ENCODE results near the gene BAHCC1.
"Not testable (repeated sequence)": the region's sequence is repeated elsewhere in the genome, so short reads cannot be mapped to it uniquely, and the experiment has no call there.

The BAHCC1 gene

DNA sequence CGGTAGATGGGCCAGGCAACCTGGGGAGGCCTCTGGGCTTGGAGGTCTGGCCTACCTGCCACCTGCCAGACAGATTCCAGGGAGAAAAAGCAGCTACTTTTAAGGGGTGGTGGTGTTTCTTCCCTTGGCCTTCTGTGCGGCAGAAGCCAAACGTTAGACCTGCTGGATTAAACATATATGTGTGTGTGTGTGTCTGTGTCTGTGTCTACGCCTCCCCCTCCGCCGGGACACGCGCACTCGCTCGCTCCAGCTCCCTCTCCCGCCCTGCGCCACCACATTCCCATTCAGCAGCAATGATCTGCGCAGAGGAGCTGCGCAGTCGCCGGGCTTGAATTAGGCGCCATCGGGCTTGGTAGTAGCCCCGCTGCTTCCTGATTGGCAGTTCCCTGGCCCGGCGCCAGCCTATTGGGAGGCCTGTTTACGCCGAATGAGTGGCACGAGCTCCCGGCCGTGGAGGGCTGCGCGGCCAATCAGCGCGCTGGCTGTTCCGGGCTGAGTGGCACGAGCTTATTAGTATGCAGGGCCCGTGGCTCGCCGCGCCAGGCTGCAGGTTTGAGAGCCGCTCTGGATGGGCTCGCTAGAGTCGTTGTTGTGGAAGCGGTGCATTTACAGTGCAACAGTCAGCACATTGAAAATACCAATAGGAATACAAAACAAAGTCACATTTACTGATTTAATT lies at the start of gene BAHCC1:
TSS of gene BAHCC1 (plus strand) at position 537 of the 679 bp plus-strand sequence. CDS start 4,283 bp downstream, outside the sequence.
- DNase-seq: peak; percentile 98

DNA sequence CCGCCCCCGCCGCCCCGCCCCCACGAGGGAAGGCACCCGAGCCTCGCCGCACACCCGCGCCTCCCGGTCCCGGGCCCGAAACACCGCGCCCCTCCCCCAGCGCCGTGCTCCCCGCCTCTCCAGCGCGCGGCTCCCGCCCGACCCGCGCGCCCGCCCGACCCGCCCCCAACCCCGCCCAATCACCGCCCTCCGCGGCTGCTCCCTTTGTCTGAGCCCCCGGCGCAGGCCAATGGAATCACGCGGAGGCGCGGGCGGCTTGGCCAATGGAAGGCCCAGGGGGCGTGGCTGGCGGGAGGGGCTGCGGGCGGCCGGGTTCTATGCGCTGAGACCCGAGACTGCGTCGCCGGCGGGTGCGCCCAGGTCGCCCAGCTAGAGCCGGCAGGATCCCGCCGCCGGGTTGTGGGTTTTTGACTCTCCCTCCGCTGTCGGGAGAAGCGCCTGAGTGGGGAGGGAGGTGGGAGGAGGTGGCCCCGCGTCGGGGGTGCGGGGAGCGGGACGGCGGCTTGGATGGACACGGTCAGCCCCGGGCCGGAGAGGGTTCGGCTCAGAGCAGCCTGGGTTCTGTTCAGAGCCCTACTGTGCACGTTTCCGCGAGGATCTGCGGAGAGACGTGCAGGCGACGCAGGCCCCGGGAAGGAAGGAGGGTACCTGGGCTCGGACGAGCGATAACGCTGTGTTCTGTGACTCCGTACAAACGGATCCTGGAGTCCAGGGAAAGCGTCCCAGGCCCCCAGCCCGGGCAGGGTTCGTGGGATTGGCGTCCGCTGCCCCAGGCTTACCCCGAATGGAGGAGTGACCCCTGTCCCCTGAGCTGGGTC lies 49.0 kb upstream of the BAHCC1 start:
- peak; percentile 97 for DNase-seq

DNA sequence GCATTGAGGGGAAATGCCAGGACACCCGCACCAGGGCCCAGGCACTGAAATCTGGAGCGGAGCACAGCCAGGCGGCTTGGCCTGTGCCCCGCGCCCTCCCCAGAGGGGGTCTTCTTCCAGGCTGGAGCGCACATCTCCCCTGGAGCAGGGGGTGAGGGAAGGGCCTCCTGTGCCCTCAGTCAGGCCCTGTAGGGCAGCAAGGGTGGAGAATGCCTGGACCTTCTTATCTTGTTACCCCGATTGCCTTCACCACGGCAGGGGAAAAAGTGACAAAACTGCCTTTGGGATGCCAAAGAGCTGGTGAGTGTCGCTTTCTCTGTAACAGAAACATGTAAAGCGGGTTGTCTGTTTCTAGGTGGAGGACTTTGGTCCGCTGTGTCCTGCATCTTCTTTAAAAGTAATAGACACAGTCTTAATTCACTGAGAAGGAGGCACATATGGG lies 48.3 kb upstream of the BAHCC1 start:
- DNase-seq: no peak

DNA sequence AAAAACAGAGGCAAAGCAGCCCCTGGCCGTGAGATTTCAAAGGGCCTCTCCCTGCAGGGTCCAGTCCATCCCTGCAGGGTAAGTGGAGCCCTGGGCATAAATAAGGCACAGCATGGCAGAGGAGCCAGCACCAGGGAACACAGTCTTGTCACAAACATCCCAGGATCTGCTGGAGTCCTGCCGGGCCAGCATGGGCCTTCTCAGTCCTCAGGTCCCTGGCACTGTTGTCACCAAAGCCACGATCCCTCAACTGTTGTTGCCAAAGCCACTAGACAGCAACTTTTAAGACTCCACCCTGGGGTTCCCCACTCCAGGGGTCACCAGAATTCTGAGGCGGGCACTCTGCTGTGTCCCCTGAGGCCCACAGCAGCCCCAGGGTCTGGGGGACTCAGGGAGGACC lies 47.8 kb upstream of the BAHCC1 start:
- DNase-seq: no peak

DNA sequence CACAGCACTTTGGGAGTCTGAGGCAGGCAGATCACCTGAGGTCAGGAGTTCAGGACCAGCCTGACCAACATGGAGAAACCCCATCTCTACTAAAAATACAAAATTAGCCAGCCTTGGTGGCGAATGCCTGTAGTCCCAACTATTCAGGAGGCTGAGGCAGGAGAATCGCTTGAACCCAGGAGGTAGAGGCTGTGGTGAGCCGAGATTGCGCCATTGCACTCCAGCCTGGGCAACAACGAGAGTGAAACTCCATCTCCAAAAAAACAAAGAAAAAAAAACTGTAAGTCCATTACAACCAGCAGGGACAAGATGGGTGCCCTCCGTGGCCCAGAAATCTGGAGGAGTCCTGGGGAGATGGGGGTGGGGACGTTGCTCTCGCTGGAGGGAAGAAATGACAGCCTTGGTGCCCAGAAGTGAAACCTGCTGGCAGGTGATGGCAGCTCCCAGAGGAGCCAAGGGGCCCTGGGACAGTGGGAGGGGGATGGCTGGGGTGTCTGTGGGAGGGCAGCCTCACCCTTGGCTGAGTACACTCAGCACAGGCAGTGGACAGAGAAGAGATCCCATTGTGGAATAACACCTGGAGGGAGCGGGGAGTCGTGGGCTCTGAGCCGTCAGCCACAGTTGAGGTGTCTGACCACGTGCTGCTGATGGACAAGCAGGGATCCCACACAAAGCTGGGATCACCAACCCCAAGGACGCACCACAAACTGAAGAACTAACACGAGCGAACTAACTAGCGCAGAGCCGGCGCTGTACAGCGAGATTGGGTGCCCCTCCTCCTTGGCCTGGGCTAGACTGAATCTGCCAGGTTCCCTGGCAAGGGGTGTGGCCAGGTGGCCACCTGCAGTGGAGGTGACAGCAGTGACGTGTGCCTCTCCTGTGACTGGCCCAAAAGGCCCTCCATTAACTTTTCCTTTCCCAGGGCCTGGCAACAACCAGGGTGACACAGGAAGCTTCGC lies 46.9 kb upstream of the BAHCC1 start:
- DNase-seq: no peak

DNA sequence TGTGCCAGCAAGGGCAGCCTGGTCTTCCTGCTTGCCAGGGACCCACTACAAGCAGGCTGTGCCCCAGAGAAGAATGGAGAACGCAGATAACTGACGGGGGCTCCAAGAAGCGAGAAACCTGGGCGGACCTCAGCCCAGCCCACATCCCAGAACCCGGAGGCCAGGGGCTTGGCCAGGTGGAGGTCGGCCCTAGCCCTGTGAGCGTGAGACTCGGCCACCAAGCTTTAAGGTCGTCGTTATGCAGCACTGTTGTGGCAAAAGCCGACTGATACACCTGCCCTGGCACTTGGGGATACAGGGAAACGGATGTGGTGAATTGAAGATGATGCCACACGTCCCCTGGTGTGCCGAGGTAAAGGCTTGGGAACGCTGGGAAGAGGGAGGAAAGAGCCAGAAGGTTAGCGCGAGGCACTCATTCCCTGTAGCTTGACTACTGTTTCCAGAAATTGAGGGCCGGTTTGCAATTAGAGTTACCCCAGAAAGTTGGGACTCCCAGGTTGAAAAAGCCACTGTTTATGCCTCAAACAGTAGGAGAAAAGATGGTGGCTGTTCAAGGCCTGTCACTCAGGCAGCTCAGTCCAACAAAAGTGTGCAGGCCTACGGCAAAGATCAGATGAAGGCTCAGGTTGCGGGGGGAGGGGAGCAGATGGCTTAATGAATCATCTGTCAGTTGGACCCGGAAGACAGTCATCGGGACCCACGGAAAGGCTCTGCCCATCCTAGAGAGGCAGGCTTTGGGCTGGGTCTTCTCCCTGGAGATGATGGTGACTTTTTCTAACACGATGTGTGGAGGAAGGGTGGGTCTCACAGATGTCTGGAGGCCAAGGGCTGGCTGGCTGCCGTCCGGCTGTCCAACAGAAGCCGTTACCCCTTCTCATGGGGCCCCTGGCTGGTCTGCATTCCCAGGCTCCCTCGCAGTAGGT lies 45.6 kb upstream of the BAHCC1 start:
- DNase-seq: no peak

DNA sequence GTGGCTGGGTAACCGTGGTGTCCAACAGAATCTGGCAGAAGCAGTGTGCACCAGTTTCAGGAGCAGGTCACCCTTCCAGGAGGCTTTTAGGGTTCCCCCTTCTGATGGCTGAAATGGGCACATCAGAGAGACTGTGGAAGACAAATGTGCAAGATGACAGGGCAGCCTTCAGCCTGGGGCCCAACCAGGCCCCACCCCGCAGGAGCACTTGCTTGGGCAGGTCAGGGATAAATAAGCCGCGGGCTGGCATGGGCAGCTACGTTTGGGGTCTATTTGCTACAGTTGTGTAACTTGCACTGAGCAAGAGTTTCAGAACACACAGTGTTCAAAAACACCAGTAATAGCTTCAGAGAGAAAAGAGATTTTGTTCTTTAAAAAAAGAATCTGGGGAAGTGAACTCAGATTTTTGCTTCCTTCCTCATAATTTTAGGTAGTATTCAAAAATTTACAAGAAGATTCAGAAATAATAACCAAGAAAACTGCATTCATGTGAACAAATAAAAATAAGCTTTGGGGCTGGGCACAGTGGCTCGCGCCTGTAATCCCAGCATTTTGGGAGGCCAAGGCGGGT lies 44.9 kb upstream of the BAHCC1 start:
- DNase-seq: no peak

DNA sequence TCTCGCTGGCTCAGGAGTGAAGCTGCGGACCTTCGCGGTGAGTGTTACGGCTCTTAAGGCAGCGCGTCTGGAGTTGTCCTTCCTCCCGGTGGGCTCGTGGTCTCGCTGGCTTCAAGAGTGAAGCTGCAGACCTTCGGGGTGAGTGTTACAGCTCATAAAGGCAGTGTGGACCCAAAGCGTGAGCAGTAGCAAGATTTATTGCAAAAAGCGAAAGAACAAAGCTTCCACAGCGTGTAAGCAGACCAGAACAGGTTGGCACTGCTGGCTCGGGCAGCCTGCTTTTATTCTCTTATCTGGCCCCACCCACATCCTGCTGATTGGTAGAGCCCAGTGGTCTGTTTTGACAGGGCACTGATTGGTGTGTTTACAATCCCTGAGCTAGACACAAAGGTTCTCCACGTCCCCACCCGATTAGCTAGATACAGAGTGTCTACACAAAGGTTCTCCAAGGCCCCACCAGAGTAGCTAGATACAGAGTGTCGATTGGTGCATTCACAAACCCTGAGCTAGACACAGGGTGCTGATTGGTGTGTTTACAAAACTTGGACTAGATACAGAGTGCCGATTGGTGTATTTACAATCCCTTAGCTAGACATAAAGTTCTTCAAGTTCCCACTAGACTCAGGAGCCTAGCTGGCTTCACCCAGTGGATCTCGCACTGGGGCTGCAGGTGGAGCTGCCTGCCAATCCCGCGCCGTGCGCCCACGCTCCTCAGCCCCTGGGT lies 43.8 kb upstream of the BAHCC1 start:
- DNase-seq: not testable (repeated sequence)

DNA sequence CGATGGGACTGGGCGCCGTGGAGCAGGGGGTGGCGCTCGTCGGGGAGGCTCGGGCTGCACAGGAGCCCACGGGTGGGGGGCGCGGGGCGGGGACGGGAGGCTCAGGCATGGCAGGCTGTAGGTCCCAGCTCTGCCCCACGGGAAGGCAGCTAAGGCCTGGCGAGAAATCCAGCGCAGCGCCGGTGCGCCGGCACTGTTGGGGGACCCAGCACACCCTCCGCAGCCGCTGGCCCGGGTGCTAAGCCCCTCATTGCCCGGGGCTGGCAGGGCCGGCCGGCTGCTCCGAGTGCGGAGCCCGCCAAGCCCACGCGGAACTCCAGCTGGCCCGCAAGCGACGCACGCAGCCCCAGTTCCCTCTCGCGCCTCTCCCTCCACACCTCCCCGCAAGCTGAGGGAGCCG lies 43.2 kb upstream of the BAHCC1 start:
- not testable (repeated sequence) for DNase-seq

DNA sequence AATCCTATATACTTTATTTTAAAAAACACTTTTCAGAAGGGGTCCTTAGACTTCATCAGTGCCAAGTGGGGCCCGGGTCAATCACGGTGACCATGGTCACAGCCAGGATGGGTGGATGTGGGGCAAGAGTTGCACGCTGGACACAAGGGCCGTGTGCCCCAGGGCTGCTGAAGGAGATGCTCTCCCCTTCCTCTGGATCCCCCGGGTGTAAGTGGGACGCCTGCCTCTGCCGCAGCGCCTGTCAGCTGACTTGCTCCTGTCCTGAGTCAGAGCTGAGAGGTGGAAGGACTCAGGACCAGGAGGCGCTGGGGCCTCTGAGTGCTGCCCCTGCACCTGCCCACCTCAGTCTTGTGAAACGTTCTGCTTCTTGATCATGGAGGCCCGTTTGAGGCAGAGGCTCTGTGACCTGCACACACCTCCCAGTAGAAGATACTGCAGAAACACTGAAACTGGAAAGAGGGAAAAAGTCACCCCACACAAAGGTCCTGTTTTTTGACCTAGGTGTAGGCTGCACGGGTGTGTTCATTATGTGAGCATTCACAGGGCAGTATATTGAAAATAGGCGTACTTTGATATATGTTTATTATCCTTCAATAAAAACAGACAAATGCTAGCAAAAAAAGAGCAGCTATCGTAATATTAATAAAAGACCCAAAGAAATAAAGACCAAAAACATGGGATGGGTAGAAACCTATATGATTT lies 40.9 kb upstream of the BAHCC1 start:
- DNase-seq: no peak

DNA sequence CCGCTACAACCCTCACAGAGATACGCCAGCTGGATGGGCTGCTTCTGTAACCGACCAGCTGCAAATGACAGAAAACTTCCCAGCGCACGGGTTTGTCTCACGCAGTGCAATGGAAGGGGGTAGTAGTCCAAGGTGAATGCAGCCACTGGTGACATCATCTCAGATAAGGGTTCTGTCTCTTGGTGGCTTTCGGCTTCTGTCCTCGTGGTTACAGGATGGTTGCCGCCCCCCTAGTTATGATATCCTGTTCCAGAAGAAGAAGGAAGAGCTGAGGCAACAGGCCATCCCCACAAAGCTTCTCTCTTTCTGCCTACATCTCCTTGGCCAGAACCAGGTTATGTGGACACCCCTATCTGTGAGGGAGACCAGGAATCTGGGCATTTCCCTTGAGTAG lies 40.3 kb upstream of the BAHCC1 start:
- no peak for DNase-seq

DNA sequence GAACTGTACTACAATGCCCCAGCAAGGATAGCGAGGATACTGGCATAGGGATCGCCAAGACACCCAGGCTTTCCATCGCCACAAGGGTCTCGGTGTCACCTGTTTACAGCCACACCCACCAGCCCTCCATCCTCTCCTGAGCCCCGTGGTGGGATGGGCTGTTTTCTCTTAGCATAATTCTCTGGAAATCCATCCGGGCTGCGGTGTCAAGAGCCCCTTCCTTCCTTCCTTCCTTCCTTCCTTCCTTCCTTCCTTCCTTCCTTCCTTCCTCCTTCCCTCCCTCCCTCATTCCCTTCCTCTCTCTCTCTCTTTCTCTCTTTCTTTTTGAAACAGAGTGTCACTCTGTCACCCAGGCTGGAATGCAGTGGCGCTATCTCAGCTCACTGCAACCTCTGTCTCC lies 36.0 kb upstream of the BAHCC1 start:
- no peak for DNase-seq

DNA sequence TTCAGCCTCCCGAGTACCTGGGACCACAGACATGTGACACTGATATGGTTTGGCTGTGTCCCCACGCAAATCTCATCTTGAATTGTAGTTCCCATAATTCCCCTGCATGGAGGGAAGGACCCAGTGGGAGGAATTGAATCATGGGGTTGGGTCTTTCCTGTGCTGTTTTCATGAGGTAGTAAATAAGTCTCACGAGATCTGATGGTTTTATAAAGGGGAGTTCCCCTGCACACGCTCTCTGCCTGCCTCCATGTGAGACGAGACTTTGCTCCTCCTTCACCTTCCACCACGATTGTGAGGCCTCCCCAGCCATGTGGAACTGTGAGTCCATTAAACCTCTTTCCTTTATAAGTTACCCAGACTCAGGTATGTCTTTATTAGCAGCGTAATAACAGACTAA lies 33.3 kb upstream of the BAHCC1 start:
- not testable (repeated sequence) for DNase-seq

DNA sequence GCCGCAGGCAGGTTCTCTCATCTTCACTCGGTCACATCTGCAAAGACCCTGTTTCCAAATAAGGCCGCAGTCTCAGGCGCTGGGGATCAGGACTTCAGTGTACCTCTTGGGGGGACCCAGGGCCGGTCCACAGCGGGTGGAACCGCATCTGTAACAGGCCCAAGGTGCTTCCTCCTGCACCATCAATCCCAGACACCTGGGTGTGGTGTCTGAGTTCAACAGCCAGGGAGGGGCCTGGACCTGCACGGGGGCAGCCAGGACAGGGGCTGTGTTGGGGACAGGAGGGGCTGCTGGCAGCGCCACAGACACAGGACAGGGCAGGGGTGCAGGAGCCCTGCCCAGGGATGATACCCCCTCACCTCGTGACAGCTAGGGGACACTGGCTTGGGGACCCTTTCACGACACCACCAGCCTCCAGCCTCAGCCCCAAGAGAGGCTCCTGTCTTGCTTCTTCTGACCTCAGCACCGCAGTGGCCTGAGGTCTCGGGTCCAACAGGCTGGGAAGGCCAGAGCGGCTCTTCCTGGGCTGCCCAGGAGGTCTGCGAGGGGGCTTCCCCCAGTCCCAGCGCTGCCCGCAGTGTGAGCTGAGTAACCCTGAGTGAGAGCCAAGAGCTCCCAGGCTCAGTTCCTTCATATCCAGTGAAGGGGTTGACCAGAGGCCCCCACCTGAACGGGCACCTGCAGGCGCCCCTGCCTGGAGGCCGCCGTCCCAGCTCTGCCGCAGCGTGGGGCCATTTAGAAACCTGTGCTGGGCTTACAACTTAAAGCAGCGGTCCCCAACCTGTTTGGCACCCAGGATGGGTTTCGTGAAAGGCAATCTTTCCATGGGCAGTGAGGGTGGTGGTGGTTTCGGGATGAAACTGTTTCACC lies 30.7 kb upstream of the BAHCC1 start:
- no peak for DNase-seq

DNA sequence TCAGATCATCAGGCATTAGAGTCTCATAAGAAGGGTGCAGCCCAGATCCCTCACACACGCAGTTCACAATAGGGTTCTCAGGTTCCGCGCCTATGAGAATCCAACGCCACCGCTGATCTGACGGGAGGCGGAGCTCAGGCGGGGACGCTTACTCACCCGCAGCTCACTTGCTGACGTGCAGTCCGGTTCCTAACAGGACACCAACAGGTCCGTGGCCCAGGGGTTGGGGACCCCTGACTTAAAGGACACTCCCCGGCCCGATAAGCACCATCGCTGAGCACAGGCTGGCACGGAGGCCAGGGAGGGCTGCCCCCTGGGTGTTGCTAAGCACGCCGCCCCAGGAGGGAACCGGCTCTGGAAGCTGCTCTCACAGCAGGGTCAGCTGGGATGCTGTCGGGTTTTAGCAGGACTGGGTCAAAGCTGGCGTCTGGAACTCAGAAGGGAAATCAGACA lies 30.1 kb upstream of the BAHCC1 start:
- peak; percentile 66 for DNase-seq

DNA sequence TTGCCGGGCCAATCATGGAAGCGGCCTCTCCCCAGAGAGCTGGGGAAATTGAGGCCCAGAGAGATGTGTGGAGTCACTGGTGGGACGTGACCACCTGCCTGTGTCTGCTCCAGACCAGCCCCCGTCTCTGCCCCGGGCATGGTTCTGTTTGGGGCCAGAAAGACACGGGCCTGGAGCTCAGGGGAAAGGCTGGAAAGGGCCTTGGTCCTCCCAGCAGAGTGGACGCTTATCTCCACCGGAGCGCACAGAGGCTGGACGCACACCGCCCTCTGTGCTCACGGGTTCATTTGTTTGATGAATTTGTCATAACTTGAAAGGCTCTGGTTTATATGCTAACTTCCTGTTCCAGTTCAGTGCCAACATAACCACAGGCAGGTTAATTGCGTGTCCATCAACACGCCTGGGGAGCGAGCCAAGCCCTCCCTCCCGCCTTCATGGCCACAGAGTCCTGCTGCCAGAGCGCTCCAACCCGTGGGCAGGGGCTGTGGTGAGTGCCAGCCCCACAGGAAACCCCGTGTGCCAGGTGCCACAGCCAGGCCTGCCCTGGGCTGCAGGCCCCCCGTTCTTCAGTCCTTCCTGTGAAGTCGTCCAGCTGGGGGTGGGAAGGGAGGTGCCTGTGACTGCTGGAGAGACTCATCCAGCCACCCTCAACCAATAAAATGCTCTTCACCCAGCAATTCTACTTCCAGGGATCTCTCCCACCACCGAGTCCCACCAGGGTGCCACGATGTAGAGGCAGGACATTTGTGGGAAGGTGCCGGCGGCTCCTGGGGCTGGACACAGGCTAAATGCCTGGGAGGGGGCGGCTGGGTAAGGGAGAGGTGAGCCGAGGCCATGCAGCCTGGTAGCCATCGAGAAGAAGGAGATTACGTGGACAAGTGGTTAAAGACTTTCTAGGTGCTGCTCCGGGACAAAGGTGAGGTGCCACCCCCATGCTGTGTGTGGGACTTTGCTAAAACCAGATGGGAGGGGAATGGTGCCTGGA lies 29.4 kb upstream of the BAHCC1 start:
- no peak for DNase-seq

DNA sequence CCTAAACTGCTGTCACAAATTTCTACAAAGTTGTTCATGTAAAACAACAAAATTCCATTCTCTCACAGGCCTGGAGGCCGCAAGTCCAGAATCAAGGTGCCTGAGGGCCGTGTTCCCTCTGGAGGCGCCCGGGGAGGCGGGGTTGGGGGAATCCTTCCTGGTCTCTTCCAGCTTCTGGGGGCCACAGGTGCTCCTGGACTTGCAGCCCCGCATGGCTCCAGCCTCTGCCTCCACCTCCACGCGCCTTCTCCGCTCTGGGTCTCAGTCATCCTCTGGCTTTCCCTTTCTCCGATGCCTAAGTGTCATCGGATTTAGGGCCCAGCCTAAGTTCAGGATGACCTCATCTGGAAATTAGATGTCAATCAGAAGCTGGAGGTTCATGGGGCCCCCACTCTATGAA lies 28.6 kb upstream of the BAHCC1 start:
- DNase-seq: no peak

DNA sequence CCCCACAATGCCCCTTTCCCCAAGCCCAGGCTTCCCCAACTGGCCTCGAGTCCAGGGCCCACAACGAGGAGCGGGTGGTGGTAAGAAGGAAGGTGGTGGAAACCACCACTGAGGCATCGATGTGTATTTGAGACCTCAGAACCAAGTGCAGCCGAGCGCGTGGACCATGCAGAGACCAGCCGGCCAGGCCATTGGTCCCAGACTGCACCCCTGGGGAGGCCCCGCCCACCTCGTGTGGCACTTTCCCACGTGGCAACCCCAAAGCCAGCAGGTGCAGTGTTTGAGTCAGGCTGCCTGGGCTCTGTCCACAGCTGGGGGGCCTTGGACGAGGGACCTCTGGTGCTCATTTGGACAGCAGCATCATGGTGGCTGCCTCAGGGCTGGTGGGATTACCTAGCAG lies 28.1 kb upstream of the BAHCC1 start:
- DNase-seq: no peak

All from activated CD4-positive, alpha-beta T cell treated with anti-CD3 and anti-CD28 coated beads for 48 hours (primary cell).